HepG2 (cell line): ENCODE results near the gene IP6K3. TPM values are rescaled to one million over a fixed set of nuclear protein-coding genes. Genes with fewer than 3 reads are reported as not detected.

ENCODE experiments used
- ASH2L ChIP-seq: fragments of 300-600, 200-600 bp; sonication (generic); IDR thresholded peaks from 2 replicates; pipeline ENCODE4 v1.7.0; 2017; ENCODE audit warnings: low read depth, mild to moderate bottlenecking, moderate library complexity, mixed read lengths, low read length; ENCODE audit not compliant: insufficient read length
- DRAP1 ChIP-seq: IDR thresholded peaks from 2 replicates; pipeline ENCODE4 v1.6.1; 2016; ENCODE audit warnings: missing genetic modification reagents, missing compliant biosample characterization
- JDP2 ChIP-seq: sonication (generic); formaldehyde crosslinking; IDR thresholded peaks from 2 replicates; pipeline ENCODE4 v1.8.1; 2022; ENCODE audit warnings: missing genetic modification reagents, borderline replicate concordance
- KLF15 ChIP-seq: sonication (generic); formaldehyde crosslinking; IDR thresholded peaks from 2 replicates; pipeline ENCODE4 v1.8.1; 2023; ENCODE audit warnings: borderline replicate concordance, mild to moderate bottlenecking, inconsistent platforms, missing genetic modification reagents, mixed read lengths
- MBD4 ChIP-seq: IDR thresholded peaks from 2 replicates; pipeline ENCODE4 v1.6.1; 2012; ENCODE audit warnings: low read length, inconsistent platforms, borderline replicate concordance
- MXI1 ChIP-seq: IDR thresholded peaks from 3 replicates; pipeline ENCODE4 v1.6.1; 2012; ENCODE audit warnings: low read depth, low read length, inconsistent platforms, borderline replicate concordance
- NFIC ChIP-seq: IDR thresholded peaks from 2 replicates; pipeline ENCODE4 v1.6.1; 2012; ENCODE audit warnings: mild to moderate bottlenecking, low read length, inconsistent platforms
- PRDM10 ChIP-seq: sonication (generic); formaldehyde crosslinking; IDR thresholded peaks from 2 replicates; pipeline ENCODE4 v1.4.0; 2020; ENCODE audit warnings: low read depth, missing genetic modification reagents
- PRDM15 ChIP-seq: sonication (generic); formaldehyde crosslinking; IDR thresholded peaks from 2 replicates; pipeline ENCODE4 v1.4.0; 2020; ENCODE audit warnings: missing genetic modification reagents
- RFXANK ChIP-seq: IDR thresholded peaks from 2 replicates; pipeline ENCODE4 v1.6.1; 2016
- SNAI1 ChIP-seq: sonication (generic); formaldehyde crosslinking; IDR thresholded peaks from 2 replicates; pipeline ENCODE4 v1.5.0; 2020; ENCODE audit warnings: mild to moderate bottlenecking, missing genetic modification reagents, borderline replicate concordance
- SNAPC5 ChIP-seq: sonication (generic); formaldehyde crosslinking; IDR thresholded peaks from 2 replicates; pipeline ENCODE4 v1.8.1; 2023; ENCODE audit warnings: mild to moderate bottlenecking, missing genetic modification reagents, borderline replicate concordance
- ZNF205 ChIP-seq: IDR thresholded peaks from 2 replicates; pipeline ENCODE4 v1.6.1; 2018; ENCODE audit warnings: missing biosample characterization, missing genetic modification reagents
- ZNF576 ChIP-seq: sonication (generic); formaldehyde crosslinking; IDR thresholded peaks from 2 replicates; pipeline ENCODE4 v1.4.0; 2020; ENCODE audit warnings: mild to moderate bottlenecking, missing genetic modification reagents
- ZNF629 ChIP-seq: sonication (generic); formaldehyde crosslinking; conservative IDR thresholded peaks from 2 replicates; pipeline ENCODE4 v1.5.0; 2020; ENCODE audit warnings: missing genetic modification reagents
- polyA plus RNA-seq, 8 experiments: library from polyadenylated mRNA; depleted of rRNA in 3 of 8; stranded (reverse) in 7 of 8; unstranded in 1 of 8; fragments of >200 nt; fragmentation: Illumina TruSeq in 4 of 8; extraction: Trizol in 4 of 8; gene quantifications; 2 replicates each; pipeline versions ENCODE4 v1.2.1 to v1.2.3, GENCODE V29; 2011 to 2016; ENCODE audit warnings: low read depth in 4 of 8, missing spikeins in 1 of 8, mixed read lengths in 1 of 8; ENCODE audit not compliant: insufficient read depth in 1 of 8
- total RNA-seq, 5 experiments: library from RNA; depleted of rRNA; stranded (reverse); fragments of >200 nt; fragmentation: Illumina TruSeq; extraction: Trizol; gene quantifications; 2 replicates each; pipeline ENCODE4 v1.2.3, GENCODE V29; 2016; ENCODE audit warnings: low read depth in 1 of 5
- TF ChIP-seq, protein P1 (sequence below): fragments of 450-650 bp; IDR thresholded peaks from 2 replicates; pipeline ENCODE4 v1.6.1; 2017; ENCODE audit warnings: mild to moderate bottlenecking

IP6K3 gene
- total and polyA plus RNA-seq, 2 of the 13 experiments (the other 11 are each of a cell fraction or from before 2014, with no cell fraction given) = 0.11 to 0.18 TPM

- no peak for TF ChIP-seq SNAI1 (CRISPR knock-in tag)
- no peak for TF ChIP-seq ZNF576 (CRISPR knock-in tag)
- peak; percentile 73; the same call in 1 of the 2 replicates for TF ChIP-seq ZNF205
- TF ChIP-seq KLF15 = no peak
- peak; percentile 78; the same call in 1 of the 3 replicates for TF ChIP-seq MXI1
- TF ChIP-seq NFIC = no peak
- TF ChIP-seq DRAP1 (CRISPR knock-in tag) = peak; percentile 55; the same call in 1 of the 2 replicates
- TF ChIP-seq, protein P1, sequence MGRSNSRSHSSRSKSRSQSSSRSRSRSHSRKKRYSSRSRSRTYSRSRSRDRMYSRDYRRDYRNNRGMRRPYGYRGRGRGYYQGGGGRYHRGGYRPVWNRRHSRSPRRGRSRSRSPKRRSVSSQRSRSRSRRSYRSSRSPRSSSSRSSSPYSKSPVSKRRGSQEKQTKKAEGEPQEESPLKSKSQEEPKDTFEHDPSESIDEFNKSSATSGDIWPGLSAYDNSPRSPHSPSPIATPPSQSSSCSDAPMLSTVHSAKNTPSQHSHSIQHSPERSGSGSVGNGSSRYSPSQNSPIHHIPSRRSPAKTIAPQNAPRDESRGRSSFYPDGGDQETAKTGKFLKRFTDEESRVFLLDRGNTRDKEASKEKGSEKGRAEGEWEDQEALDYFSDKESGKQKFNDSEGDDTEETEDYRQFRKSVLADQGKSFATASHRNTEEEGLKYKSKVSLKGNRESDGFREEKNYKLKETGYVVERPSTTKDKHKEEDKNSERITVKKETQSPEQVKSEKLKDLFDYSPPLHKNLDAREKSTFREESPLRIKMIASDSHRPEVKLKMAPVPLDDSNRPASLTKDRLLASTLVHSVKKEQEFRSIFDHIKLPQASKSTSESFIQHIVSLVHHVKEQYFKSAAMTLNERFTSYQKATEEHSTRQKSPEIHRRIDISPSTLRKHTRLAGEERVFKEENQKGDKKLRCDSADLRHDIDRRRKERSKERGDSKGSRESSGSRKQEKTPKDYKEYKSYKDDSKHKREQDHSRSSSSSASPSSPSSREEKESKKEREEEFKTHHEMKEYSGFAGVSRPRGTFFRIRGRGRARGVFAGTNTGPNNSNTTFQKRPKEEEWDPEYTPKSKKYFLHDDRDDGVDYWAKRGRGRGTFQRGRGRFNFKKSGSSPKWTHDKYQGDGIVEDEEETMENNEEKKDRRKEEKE = no peak
- 0 out of 2 replicates have a peak, but pooled peaks have one; percentile 77 for TF ChIP-seq RFXANK (CRISPR knock-in tag)
- TF ChIP-seq MBD4 = no peak
- peak; percentile 37; the same call in 1 of the 2 replicates for TF ChIP-seq ZNF629 (CRISPR knock-in tag)
- no peak; the same call in 1 of the 2 replicates for TF ChIP-seq JDP2 (CRISPR knock-in tag)
- TF ChIP-seq ASH2L = peak; percentile 86
- no peak for TF ChIP-seq PRDM15
- peak; percentile 82; the same call in 1 of the 2 replicates for TF ChIP-seq SNAPC5 (CRISPR knock-in tag)
- 0 out of 2 replicates have a peak, but pooled peaks have one; percentile 36 for TF ChIP-seq PRDM10 (CRISPR knock-in tag)
Observed at GRCh38 chr6:33788694-33789549, 42.2 kb upstream of the IP6K3 start, which contains the start of gene LEMD2 (continued).
